Ovary (tissue), 3 donors: Measurements from ENCODE around the gene UBE2I.

Experiments
- POLR2A ChIP-seq: fragments of 450-650 bp; IDR thresholded peaks from one replicate; pipeline ENCODE4 v1.6.1; 2017; ENCODE audit warnings: antibody characterized with exemption, mild to moderate bottlenecking, moderate library complexity
- TF ChIP-seq, protein P1 (sequence below), 3 donors: fragments of 450-650 bp in 2 of 3; fragments of 200-600 bp in 1 of 3; IDR thresholded peaks; one replicate each; pipeline versions ENCODE4 v1.5.1 to v1.8.0; 2016 to 2022; ENCODE audit warnings: antibody characterized with exemption in 3 of 3, mild to moderate bottlenecking in 1 of 3
- donor health status: DM: no; HTN: no; CAD: no.

DNA sequence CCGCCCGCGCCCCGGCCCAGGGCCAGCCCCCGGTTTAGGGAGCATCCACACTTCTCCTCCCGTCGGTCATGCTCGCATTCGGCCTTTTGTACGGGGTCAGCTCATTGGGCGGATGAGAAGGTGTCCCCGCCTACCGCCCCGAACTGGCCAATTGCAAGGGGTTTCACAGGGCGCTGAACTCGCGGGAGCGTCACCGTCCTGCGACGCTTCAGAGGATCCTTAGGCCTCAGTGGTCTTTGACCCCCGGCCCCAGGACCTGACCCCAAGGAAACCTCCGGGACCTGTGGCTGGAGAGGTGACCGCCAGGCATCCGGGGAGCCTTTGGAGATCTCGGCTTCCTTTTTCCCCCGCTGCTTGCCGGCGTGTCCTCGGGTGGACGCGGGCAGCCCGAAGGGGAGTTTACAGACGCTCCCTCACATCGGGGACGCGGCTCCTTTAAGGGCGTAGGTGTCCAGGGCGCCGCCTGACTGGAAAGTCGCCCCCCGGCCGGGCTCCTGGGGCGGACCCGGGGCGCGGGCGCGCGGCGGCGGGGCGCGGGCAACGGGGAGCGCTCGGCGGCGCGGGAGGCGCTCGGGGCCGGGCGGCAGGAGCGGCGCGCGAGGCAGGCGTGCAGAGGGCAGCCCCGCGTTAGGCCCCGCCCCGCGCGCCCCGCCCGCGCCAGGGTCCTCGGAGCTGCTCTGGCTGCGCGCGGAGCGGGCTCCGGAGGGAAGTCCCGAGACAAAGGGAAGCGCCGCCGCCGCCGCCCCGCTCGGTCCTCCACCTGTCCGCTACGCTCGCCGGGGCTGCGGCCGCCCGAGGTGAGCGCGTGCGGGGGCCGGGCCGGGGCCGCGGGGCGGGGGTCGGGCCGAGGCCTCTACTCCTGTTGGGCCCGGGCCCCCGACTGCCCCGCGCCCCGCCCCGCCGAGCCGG lies at the start of gene UBE2I:
- TF ChIP-seq, protein P1, sequence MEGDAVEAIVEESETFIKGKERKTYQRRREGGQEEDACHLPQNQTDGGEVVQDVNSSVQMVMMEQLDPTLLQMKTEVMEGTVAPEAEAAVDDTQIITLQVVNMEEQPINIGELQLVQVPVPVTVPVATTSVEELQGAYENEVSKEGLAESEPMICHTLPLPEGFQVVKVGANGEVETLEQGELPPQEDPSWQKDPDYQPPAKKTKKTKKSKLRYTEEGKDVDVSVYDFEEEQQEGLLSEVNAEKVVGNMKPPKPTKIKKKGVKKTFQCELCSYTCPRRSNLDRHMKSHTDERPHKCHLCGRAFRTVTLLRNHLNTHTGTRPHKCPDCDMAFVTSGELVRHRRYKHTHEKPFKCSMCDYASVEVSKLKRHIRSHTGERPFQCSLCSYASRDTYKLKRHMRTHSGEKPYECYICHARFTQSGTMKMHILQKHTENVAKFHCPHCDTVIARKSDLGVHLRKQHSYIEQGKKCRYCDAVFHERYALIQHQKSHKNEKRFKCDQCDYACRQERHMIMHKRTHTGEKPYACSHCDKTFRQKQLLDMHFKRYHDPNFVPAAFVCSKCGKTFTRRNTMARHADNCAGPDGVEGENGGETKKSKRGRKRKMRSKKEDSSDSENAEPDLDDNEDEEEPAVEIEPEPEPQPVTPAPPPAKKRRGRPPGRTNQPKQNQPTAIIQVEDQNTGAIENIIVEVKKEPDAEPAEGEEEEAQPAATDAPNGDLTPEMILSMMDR (IDR thresholded peaks at IDR 0.05): no peak
- TF ChIP-seq POLR2A: peak; percentile 59
